Measurements from ENCODE around the gene RFFL.

GRCh38 chr17:35021520-35022380, 41.8 kb downstream of the RFFL start:
- TF ChIP-seq CTCF (IDR thresholded peaks at IDR 0.05; ENCODE audit: poor library complexity, severe bottlenecking), result no peak
- TF ChIP-seq POLR2AphosphoS5 (IDR thresholded peaks at IDR 0.05), result no peak
- TF ChIP-seq EZH2 (IDR thresholded peaks at IDR 0.05; ENCODE audit: borderline replicate concordance, insufficient read depth, low read length, poor library complexity, severe bottlenecking), result no peak

Measured in neural cell (in vitro differentiated cells).